NCI-H748 (cell line): ENCODE measurements around the gene P2RY6.
"Not testable (repeated sequence)": the region's sequence is repeated elsewhere in the genome, so short reads cannot be mapped to it uniquely, and the experiment has no call there.

Source experiments
- DNase-seq: peaks from one replicate; lab custom pipeline; 2025; ENCODE audit not compliant: unreplicated experiment; lab: John Stamatoyannopoulos, UW

Gene P2RY6

DNA sequence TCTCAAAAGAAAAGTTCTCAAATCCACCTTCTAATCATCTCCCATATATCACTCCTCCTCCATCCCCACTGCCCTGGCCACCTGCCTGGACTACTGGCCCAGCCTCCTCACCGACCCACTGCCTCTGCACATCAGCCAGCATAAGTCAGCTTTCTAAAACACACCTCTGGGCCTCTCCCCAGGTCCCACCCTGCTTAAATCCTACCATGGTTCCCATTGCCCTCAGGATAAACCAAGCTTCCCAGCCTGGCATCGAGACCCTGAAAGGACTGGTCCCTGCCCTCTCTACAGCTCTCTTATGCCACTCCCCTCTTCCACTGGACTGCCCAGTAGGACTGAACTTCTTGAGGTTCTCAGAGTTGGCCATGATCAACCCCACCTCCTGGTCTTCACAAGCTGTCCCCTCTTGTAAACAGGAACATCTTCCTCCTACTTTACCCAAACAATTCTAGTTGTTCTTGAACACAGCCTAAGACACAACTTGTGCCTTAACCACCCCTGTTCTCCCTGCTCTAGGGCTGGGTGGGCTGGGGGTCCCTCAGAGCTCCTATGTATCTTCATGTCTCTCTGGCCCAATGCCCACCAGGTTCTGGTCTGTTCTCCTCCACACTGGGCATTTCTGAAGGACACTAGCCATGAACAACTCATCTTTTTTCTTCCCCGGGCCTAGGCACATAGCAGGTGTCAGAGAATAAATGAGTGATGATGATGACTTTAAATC, 12.6 kb upstream of the P2RY6 start:
- DNase-seq, result no peak

DNA sequence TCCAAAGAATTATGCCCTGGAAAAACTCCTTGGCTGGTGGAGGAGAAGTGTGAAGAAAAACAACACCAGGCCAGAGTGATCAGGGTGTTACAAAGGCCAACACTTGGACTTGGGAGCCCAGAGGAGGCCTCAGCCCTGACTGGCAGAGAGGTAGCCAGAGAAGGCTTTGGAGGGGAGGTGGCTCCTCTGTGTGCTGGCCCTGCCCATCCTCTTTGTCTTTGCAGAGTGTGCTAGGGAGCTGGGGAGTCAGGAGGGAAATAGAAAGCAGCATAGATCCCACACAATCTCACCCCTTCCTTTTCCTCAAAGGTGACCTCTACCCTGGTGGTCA, 12.0 kb upstream of the P2RY6 start:
- DNase-seq, result no peak

DNA sequence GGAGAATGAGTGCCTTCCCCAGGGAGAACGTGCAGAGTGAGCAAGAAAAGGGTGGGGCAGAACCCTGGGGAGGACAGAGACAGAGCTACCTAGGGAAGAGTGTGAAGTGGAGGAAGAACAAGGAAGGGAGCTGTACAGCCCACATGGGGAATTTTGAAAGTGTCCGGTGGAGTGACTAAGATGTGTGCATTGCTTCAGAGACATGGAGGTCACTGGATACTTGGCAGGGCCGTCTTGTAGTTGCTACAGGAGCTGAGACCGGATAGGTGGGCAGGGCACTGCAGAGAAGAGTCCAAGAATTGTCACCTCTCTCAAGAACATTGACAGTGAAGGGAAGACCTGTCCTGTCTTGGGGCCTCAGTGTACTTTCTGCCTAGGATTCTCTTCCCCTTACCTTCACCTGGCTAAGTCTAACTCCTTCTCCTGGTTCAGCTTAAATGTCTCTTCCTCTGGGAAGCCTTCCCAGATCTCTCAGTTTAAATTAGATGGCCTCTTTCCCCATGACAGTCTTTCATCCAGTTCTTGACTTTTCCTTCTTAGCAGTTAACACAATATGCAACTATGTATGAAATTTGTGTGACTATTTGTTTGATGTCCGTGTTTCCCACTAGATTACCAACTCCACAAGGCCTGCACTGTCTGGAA, 9.2 kb upstream of the P2RY6 start:
- DNase-seq, result no peak

DNA sequence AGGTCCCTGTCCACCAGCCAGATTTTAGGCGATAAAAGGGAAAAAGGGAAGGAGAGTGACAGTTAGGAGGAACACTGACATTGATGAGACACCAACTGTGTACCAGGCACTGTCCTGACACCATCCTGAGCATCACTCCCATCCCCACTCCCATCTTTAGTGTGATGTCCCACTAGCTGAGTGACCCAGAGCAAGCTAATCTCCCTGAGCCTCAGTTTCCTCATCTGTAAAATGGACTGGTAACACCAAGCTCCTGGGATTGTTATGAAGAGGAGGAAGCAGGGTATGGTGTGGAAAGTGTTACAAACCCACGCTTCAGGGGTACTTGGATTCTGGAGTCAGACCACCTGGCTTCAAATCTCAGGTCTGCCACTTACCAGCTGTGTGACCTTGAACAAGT, 8.5 kb upstream of the P2RY6 start:
- DNase-seq, result no peak

DNA sequence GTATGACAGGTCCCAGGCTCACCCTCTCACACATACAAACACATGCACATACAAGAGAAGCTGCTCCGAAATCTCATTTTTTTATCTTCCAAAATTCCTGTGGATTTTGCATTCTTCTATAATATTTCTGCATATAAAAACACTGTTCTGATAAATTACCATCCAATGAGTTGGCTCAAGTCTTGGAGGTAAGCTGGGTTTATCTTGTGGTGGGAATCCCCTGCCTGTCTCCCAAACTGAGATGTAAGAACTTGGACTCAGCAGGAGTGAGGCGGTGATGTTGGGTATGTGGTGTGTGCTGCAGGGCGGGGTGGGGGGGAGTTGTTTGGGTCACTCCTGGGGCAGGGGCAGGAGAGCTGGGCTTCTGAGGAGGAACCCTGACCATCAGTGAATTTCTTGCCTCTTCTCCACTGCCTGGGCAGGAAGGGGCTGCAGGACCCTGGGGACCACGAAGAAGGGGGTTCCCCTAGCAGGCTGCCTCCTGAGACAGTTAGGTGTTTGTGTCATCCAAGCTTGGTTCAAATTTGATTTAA, 6.8 kb upstream of the P2RY6 start:
- DNase-seq, result no peak

DNA sequence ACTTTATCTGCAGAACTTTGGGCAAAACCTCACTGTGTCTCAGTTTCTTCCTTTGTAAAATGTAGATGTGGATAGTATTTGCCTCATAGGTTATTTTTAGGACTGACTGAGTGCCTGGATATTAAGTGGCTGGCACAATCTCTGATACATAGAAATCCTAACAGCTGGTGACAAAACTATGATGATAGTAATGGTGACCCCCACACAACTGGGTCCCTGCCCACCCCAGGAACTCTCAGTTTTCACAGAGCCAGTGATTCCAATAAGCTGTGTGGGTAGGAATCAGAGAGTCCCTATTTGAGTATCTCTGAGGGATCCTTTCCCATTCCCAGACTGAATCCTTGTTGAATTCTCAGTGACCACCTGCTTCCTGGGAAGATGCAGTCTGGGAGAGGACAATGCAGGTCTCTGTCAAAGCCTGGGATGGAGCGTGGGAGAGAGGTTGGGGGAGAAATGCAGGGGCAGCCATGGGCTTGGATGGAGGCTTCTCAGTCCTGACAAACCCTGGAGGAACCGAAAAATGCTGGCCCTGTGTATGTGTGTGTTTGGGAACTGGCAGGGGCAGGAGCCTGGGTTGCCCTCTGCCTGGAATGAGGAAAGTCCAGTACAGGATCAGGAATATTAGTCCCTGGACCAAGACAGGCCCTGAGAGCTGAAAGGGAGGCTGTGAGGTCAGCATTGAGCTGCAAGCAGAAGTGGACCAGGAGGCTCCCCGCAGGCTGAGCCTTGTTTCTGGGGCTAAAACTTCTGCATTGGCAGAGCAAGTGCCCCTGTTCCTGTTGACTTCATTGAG, 6.1 kb upstream of the P2RY6 start:
- DNase-seq, result no peak

DNA sequence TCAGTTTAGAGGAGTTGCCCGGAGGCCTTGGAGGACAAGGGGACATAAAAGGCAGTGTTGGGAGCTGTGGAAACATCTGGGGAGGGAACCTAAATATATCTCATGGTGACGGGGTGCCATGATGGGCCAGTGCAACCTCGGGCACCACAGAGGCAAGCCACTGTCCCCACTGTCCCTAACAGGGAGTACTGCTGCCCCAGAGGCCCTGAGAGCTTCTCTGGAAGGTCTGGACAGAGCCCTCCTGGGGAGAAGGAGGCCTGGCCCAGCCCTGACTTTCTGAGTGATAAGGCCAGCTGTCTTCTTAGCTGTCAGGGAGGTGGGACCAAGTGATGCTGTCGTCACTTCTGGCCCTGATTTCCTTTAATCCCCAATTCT, 5.5 kb upstream of the P2RY6 start:
- DNase-seq, result no peak

DNA sequence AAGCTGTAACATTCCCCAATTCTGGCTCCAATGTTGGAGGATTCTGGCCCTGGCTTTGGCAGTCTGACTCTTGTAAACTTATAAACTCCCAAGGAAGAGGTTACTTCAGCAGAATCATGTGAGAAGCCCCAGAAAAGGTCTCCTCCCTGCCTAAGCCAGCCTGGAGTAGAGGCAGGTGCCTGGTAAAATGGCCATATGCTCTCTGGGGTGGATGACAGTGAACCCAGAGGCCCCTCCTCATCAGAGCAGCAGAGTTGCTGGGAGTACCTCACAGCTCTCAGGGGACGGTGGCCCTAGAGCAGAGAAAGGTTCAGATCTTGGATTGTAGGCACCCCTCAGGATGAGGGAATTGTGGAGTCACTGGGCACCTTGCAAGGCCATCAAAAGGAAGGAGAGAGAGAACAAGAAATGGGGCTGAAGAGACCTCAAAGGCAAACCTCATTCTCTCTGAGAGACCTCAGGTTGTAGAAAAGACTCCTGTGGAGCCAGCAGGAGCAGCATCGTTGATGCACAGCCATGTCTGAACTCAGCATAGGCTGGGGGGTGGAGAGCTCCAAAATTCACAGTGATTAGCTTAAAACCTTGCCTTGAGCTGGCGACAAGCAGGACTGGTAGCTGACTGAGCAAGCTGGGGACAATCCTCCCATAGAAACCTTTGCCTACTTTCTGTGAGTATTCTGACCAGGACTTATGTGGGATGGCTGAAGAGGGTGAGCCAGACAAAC, 4.9 kb upstream of the P2RY6 start:
- DNase-seq, result no peak

DNA sequence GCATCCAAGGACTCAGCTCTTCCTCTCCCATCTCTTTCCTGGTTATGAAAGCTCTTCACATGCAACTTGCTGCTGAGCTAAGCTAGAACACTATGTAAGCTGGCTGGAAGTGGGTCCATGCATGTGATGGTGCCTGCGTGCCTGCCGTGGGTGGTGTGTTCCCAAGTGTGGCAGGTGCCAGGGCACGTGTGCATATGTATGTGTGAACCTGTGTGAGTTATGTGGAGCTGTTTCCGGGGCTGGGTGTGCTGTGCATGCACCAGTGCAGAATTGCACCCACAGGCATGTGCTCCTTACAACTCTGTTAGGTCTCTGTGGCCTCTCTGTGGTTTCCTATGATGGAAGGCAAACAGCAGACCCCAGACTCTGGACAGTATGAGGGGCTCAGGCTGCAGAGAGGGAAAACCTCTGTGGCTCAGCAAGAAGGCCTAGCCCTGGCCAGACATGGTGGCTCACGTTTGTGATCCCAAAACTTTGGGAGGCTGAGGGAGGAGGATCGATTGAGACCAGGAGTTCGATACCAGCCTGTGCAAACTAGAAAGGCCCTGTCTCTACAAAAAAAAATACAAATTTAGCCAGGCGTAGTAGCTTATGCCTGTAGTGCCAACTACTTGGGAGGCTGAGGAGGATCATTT, 4.1 kb upstream of the P2RY6 start:
- DNase-seq, result no peak

DNA sequence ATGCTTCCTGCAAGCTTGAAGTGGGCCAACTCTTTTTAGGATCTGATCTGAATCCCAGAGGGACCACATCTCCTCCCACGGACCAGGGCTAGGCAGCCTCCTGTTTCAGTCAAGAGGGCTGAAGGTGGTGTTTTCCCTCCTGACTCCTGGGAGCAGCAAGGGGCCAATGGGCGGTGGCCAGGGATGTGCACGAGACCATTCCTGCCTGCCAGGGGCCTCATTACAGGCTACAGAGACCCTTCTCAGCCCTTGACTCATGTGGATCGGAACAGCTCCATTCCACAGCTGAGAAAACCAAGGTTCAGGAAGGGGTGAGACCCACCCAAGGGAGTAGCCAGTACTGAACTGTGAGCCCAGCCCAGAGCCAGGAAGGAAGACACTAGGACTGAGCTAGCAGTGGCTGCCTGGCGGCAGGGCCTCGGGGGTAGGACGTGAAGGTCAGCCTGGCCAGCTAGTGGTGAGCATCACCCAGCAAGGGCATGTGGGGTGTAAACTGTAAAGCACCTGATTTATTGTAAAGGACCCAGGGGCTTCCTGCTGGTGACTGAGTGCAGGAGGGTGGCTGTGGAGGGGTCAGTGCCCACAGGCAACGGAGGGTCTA, 3.4 kb upstream of the P2RY6 start:
- no peak for DNase-seq

DNA sequence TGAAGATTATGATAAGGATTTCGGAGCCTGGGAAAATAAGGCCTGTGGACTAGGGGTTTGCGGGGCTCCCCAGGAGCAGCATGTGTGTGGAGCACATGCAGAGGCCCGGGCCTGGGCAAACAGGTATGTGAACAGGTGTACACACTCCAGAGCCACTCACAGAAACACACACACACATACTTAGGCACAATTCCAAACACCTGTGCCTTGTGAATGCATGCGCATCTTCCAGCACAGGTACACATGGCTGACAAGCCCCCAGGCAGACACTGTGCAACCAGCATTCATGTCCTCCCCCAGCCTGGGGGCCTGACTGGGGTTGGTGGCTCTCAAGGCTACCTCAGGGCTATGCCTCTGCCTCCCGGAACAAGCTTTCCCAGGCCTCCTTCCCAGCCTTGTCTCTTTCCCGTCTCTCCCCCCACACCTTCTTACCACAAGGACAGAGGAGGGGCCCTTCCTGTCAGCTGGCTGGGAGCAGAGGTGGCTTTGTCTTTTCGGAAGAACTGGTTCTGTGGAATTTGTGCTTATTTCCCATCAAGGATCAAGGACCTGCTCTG, 2.6 kb upstream of the P2RY6 start:
- no peak for DNase-seq

DNA sequence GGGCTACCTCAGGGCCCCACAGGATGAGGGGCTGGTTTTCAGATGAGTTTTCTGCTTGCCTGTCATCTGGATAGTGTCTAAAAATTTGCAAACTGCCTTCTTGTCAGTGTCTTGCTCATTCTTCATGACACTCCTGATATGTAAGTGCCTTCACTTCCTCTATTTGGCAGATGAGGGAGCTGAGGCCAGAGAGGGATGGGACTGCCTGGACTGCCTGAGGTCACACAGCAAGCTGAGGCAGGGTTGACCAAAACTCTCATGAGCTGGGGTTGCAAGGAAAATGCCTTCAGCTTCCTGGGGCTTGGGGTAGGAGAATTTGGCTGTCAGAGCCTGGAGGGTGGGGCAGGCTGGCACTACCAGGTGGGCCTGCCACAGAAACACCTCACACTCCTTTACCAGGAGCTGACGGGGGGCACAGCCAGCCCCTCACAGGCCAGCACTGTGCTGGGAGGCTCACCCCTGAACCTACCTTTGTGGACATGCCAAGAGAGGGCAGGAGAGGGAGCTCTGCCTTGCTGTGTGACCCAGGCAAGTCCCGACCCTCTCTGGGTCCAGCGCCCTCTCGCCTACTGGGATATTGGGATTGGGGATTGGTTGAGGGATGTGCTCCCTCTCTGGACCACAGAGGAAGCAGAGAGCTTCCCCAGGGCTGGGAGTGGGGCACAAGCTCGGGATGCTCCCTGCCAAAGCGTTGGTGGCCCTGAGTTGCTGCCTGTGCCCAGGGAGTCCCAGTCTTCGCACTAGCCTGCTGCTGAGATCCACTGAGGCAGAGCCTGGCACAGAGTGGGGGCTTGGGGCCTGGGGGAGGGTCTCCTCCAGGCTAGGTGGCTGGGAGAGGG, 1.9 kb upstream of the P2RY6 start:
- no peak for DNase-seq

DNA sequence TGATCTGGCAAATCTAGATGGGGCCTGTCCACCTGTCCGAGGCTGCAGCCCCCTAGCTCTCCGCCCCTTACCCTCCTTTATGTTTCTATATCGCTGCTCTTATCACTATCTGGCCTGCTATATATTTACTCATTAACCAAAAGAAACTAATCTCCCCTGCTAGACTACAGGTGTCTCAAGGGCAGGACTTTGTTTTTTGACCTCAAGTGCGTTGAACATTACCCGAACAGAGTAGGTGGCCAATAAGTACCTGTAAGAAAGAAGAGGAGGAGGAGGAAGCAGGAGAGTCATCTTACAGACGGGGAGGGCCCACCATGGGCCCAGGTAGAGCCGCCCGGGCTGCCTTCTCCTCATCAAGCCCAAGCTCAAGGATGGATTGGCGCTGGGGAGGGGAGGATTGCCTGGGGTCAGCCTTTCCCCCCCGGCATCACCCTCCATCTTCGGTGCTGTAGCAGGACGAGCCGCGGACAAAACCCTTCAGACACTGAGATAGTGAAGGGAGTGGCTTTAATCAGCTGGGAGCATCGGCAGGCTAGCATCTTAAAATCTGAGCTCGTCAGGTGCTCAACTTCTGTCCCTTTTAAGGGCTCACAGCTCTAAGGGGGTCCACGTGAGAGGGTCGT, 1.2 kb upstream of the P2RY6 start:
- no peak for DNase-seq

DNA sequence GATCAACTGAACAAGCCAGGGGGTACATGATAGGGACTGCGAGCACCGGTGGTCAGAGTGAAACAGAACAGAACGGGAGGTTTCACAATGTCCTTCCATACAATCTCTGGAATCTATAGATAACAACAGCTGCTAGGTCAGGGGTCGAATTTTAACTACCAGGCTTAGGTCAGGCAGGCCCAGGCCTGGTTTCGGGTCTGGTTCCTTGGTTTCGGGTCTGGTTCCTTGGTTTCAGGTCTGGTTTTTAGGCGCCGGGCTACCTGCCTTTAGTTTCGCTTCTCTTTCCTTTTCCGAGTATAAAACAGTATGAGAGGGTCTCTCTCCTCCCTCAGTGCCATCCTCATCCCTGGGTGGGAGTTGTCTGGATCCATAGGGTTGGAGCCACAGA, 666 bp upstream of the P2RY6 start:
- not testable (repeated sequence) for DNase-seq

DNA sequence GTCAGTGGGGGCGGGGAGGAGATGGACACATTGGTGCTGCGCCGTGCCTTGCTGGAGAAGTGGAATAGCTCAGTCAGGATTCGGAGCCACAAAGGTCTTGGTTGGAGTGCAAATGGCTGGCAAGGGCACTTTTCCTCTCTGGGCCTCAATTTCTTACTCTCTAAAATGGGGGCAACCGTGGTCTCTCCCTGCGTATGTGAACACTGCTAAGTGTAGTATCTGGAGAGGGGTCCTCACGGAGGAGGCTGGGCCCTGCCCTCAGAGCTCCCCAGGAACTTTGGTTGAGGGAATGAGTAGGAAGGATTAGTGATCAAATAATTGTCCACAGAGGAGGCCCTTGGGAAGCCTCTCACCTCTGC, 521 bp downstream of the P2RY6 start:
- DNase-seq, result no peak

DNA sequence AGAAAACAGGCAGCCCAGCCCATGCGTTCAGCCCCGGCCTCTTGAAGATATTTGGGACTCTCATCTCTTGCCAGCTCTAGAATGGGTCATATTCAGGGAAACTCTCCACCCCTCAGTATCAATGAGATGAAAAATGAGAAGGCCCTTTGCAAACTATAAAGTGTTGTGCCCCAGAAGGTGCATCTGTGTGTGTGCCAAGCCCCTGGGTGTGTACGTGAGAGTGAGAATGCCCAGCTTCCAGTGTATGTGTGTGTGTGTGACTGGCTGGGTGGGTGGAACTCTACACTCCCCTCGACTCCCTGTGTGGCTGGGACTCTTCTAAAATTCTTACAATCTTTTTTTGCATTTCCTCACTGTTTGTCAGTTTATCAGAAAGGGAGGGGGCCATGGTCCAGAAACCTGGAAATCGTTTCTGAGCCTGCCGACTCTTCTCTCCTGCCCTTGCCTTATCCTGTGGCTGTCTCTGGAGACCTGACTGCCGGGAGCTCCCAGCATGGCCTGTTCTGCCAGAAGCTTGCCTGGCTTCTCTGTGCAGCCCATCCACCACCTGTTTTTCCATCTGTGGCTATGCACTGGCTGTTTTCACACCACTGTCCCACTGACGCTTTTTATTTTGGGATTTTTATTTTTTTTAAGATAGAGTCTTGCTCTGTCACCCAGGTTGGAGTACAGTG, 1.2 kb downstream of the P2RY6 start:
- no peak for DNase-seq

DNA sequence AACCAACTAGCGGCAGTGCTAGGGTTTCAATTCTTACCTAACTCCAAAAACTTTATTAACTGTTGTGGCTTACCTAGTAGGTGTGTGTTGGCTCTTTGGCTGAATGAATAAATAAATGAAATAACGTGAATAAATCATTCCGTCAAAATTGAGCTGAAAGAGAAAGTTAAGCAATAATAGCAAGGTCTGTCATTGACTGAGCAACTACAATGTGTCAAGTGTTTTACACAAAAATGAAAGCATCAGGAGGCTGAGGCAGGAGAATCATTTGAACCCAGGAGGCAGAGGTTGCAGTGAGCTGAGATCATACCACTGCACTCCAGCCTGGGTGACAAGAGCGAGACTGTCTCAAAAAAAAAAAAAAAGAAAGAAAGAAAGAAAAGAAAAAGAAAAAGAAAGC, 2.1 kb downstream of the P2RY6 start:
- DNase-seq, result not testable (repeated sequence)

DNA sequence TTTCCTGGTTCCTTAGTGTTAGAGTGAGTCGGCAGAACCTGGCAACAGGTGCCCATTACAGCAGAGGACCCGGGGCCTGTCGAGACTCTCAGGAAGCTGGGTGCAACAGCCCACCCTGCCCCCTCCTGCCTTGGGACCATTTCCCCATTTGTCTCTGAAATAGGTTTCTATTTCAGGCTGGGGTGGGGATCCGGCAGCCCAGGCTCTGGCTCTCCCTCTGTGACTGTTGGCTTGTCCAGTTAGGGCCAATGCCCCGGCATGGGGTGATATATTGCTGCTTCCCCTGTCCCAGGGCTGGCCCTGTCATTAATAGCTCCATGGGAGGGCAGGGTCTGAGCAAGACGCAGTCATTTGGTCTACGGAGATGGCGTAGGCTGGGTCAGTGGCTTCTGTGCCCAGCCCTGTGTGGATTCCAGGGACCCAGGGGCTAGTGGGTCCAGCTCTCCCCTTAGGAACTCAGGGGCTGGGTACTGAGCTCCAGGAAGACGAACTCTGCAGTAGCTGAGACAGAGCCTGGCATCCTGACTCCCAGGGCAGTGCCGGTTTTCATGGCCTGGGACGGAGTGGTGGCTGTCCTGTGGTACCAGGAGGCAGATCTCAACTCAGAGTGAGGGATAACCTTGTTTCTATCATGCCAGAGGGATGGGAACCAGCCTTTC, 2.7 kb downstream of the P2RY6 start:
- no peak for DNase-seq
